HG03342 (cell line): ENCODE data around the gene LRRC57.

Experiments
- ATAC-seq: cut with Tn5 transposase; IDR thresholded peaks from one replicate; pipeline ENCODE4 v1.9.1; 2021; ENCODE audit warnings: mild to moderate bottlenecking, moderate library complexity; ENCODE audit not compliant: unreplicated experiment

LRRC57 gene

DNA sequence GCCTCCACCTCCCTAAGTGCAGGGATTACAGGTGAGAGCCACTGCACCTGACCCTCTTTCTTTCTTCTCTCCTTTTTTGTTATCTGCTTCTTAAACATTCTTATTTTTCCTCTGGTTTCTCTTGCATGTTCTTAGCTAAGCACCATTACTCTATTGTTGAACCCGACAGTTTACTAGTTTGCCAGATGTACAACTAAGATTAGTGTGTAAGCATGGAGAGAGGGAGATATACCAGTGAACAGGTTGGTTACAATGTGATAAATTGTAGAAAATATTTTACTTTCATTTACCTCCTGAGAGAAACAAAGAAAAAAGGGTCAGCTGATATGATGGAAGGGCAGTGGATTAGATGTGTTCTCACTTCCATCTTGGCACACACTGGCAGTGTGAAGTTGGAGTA is 5.0 kb upstream of the LRRC57 start:
- no peak for ATAC-seq

DNA sequence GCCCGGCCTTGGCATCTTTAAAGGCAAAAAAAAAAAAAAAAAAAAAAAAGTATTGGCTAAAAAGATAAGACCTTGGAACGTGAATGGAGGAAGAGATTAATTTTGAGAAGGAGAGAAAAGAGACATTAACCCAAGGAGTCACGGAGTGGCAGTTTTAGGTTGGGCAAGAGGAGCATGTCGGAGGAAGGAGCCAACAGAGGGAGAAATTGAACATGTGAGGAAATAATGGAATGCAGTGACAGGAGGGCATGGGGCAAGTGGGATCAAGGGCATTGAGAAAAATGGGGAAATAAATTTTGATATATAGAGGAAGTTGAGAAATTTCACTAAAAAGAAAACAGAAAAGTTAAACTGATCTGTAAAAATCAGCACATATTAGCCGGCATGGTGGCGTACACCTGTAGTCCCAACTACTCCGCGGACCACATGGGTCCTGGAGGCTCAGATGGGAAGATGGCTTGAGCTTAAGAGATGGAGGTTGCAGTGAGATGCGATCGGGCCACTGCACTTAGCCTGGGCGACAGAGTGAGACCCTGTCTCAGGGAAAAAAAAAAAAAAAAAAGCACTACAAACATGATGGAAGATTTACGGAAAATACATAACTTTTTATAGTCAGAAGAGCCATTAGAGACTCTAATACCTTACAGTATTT is 1.3 kb upstream of the LRRC57 start:
- no peak for ATAC-seq

DNA sequence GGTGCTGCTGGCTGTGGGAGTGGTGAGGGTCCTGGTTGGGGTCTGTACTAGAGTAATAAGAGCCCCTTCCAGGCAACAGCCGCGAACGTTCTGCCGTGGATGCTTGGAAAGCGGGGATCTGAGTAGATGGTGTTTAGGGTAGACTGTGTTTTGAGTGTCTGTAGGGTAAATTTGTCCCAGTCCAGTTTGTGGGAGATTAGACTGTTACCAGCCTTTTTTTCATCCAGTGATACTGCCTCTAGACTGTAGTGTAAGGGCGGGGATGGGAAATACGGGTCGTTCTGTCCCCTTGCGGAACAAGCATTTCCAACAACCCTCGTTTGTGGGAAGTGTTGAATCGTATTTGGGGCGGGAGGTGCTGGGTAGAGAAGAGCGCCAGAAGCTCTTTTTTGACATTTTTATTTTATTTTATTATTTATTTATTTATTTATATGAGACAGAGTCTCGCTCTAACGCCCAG is 469 bp upstream of the LRRC57 start:
- peak; percentile 11 for ATAC-seq

DNA sequence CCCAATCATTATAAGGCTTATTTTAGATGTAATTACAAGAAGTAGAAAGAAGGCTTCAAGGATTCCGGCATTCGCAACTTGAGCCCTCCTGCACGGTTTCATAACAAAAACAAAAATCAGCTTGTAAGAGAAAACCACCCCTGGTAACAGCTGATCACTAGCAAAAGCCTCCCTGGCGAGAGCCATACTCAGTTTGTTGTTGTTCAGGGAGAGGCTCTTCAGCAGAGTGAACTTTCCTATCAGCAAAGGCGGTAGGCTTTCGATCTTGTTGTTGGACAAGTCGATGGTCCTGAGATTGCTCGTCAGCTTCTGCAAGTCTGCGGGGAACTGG is 710 bp downstream of the LRRC57 start:
- no peak for ATAC-seq

DNA sequence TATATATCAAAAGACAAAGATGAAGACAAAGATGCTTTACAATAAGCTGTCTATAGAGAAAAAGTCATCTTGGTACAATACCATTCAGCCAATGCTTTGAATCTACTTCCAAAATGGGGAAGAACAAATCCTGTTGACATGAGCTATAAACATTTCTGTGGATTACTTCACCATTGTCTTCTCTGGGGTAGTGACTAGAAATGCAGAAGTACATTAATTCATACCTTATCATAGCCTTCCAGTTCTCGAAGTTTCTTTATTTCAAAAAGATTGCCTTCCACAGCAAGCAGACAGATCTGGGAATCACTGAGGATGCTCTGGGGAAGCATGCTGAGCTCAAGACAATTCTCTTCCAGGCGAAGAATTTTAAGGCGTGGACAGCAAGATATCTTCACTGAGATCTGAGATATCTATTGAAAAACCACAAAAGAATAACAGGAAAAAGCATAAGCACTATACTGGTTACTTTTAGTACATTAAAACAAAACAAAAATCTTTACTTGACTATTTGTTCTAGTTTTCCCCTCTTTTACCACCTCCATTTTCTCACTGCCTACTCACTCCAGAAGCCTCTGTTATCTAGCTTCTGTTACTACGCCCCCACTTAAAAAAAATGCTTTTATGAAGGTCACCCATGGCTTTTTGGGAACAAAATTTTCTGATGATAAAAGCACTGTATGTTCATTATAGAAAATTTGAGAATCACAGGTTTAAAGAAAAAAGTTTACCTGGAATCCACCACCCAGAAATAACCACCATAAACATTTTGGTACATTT is 3.6 kb downstream of the LRRC57 start:
- no peak for ATAC-seq

DNA sequence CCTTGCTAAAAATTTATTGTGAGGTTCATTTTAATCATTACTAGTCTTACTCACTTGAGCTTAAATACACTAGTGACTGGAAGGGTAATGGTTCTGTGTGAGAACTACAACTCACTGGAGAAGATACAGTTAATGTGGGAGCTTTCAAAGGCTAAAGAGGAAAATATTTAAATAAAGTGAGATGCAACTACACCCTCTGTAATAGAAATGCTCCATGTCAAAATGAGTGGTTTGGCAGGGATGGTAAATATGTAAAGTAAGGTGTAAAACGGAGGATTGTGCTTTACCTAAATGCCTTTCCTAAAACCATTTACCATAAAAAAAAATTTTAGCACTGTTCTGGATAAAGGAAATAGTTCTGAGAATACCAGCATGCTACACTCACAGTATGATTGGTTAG is 15.3 kb downstream of the LRRC57 start:
- ATAC-seq: no peak

DNA sequence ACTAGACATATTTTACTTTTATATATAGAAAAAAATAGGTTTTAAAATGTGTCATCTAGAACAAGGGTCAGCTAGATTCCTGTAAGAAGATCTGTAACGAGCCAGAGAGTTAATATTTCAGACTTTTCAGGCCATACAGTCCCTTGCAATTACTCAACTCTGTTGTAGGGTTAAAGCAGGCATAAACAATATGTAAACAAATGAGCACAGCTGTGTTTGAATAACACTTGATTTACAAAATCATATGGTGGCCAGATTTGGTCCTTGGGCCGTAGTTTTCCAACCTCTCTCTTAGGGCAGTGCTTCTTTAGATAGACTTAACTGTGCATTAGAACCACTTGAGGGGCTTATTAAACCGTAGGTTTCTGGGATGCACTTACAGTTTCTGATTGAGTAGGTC is 19.6 kb downstream of the LRRC57 start:
- no peak for ATAC-seq

DNA sequence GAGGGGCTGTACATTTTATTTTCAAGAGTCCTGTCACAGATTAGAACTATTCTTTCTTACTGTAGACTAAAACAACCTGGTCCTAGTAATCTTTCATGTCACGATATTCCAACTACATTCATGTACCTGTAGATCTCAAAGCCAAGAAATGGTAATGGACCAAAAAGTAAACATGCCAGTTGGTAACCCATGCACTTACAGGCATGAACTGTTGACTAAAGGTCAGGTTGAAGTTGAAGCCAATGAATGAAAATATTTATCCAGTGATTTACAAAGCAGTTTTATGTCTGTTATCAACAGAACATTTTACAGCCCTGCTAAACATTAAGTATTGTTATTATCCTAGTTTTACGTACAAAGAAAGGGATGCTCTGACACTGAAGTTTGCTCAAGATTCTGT is 25.3 kb downstream of the LRRC57 start:
- no peak for ATAC-seq

DNA sequence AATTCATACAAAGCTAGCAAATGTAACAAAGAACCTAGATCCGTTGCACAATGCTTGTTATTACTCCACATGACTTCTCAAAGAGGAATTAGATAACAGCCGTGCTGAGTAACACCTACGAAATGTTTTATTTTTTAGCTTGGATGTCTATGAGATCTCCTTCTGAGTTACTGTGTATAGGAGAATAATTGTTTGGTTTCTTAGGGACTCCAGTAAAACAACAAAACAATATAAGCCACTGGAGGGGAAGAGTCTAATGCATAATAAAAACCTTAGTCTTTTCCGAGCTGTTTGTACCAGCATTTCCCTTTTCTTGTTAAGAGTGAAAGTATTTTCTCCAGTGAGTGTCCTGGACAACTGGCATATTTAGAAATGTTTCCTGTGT is 37.6 kb downstream of the LRRC57 start:
- no peak for ATAC-seq

DNA sequence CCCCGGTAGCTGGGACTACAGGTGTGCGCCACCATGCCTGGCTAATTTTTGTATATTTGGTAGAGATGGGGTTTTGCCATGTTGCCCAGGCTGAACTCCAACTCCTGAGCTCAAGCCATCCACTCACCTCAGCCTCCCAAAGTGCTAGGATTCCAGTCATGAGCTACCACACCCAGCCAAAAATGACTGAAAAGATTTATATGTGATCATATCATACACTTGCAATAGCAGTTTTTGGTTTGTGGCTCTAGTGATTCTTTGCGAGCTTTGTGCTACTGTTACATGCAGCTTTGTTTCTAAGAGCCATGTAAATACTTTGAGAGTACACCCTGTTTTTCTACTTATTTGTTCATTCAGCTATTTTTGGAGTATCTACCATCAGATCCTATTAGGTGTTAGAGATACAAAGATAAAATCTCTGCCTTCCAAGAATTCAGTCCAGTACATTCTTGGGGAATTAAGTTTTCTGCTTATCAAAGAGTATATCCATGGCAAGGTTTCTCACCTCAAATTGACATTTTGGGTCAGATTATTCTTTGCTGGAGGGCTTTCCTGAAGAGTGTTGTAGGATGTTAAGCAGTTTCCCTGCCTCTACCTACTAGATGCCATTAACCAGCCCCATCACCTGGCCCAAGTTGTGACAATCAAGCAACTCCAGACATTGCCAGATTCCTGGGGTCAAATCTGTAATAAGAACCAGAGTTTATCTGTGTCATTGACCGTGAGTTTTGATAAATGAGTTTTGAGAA is 38.2 kb downstream of the LRRC57 start:
- no peak for ATAC-seq

DNA sequence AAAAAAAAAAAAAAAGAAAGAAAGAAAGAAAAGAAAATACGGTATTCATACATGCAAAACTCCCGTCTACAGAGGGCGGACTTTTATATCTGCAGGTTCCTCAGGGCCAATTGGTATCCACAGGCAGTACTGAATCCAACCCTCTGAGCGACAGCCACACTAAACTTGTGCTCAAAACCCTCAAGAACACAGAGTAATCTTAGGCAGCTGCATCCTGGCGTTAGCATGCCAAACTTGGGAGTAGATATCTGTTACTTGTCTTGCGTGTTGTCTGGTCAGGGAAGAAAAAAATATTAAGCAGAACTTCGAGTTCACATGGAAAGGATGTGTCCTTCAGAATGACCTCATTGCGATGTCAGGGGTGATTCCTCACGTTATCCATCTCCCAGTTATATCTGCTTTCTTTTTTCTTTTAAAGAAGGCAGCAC is 40.3 kb downstream of the LRRC57 start:
- ATAC-seq: no peak

DNA sequence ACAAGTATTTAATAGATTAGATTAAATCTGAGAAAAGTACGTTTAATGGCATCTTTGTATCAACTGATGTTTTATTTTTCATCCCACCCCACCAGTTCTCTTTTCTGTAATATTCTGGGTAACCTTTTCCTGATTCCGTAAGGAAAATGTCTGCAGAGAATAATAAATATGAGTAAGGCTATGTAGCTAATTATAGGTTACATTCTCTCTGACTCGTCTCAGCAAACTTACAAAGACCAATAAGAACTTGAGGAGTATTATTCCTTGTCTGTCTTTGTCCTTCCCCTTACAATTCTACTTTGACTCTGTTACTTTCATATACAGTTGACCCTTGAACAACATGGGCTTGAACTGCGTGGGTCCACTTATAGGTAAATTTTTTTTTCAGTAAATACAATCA is 41.1 kb downstream of the LRRC57 start:
- no peak for ATAC-seq

DNA sequence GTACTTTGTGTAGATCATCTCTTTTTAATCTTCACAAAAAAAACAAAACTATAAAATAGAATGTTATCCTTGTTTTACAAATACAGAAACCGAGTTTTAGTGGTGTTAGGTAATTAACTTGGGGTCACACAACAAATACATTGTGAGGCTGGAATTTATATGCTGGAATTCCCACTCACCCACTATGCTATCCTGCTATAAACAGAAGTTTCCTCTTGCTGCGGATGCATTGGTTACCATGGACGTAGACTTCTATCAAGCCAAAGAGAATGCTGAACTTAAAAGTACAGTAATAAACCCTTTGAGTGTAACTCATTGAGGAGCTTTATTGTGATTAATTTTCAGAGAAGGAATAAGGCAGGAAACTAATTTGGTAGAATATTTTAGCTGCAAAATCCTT is 44.0 kb downstream of the LRRC57 start:
- ATAC-seq: peak; percentile 7

DNA sequence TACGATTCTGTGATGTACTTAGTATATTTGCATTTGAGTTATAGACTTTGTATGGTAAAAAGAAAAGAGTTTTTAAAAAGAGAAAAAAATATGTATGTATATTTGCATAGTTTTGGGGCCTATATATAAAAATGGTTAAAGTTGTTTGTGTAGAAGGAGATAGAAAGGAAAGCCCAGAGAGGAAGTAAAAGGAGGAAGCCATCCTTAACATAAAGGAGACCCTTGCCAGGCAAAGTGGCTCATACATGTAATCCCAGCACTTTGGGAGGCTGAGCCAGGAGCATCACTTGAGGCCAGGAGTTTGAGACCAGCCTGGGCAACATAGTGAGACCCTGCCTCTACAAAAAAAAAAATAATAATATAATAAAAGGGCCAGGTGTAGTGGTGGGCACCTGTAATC is 44.8 kb downstream of the LRRC57 start:
- no peak for ATAC-seq

DNA sequence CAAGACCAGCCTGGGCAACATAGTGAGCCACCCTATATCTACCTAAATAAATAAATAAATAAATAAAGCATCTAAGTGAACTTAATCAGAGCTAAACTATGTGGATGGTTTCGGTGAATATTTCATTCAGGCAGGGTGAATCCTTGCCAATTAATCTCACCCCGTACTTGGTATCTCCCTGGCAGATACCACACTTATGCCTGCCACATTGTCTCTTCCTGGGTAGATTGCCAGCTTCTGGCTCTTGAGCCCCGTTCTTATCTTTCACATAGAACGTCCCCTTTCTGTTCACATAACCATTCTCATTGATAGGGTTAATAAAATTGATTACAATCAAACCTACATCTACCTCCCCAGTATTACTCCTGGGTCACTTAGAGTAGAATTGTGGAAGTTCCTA is 46.1 kb downstream of the LRRC57 start:
- ATAC-seq: no peak

DNA sequence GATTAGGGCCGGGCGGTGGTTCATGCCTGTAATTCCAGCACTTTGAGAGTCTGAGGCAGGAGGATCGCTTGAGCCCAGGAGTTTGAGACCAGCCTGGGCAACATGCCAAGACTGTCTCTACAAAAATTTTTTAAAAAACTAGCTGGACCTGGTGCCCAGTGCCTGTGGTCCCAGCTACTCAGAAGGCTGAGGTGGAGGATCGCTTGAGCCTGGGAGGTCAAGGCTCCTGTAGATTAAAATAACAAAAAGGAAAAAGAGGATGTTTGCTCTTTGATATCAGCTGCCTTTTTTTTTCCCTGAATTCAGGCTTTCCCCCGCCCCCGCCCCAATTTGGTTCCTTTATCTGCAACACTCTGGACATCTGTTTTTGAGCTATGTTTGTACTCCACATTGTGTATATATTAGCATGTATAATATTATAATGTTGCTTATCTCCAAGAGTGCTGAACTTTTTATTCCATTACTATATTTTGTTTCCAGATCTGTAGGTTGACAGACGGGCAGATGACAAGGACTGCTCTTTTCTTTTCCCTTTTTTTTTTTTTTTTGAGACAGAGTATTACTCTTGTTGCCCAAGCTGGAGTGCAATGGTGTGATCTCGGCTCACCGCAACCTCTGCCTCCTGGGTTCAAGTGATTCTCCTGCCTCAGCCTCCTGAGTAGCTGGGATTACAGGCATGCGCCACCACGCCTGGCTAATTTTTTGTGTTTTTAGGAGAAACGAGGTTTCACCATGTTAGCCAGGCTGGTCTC is 48.6 kb downstream of the LRRC57 start:
- ATAC-seq: no peak

DNA sequence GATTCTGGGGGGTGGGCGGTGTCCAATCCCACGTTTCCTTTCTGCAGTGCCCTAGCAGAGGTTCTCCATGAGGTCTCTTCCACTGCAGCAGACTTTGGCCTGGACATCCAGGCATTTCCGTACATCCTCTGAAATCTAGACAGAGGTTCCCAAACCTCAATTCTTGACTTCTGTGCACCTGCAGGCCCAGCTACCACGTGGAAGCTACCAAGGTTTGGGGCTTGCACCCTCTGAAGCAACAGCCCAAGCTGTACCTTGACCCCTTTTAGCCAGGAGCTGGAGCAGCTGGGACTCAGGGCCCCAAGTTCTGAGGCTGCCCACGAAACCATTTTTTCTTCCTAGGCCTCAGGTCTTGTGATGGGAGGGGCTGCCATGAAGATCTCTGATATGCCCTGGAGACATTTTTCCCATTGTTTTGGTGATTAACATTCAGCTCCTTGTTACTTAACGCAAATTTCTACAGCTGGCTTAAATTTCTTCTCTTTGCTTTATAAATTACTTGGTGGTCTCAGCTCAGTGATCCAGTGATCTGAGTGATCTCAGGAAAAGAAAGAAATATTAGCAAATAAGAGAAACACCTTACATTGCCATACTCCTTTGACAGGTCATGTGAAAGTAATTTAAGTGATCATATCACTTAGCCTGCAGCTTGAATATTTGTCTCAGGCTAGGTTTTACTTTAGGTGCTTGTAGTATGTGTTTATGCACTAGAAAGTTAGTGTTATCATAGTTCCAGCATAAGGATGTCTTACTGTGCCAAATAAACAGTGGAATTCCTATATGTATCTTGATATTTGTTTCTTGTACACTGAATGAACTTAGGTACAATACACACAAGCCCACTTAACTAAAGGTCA is 50.2 kb downstream of the LRRC57 start:
- ATAC-seq: no peak

DNA sequence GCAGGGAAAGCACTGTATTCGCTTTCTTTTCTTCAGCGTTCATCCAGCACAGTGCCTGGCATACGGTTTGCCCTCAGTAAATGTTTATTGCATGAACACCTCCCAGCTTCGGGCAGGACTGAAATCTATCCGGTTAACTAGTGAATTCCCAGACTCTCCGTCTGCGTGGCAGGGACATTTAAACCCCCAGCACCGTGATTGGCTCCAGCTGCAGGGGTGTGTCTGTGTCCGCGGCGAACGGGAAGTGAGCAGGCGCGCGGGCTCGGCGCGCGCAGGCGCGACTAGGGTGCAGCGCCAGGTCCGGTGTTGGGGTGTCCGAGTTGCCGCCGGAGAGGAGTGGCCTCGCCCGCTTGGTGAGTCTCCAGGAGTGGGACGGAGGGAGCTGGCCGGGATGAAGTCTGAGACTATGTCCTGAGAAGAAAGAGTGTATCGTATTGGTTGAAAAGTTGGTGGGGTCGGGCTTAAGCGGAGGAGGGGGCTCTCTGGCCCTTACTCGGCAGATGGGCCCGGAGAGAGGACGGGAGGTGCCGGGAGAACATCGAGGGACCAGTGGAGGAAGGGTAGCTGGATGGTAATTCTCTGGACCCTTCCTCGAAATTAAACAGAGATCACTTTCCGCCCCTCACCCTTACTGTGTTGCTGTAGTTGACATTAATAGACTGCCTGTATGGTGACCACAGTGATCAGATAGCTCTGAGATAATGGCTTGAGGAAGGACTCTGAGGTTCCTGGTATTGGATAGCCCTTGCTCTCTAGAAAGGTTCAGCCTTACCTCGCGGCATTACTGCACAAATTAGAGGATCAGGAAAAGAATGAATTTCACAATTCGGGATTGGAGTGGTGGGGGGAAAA is 53.0 kb downstream of the LRRC57 start, which contains the start of gene SNAP23:
Gene SNAP23 (plus strand): TSS at position 274 of the 852 bp plus-strand sequence. CDS start 16,213 bp downstream, outside the sequence.
- peak; percentile 76 for ATAC-seq

DNA sequence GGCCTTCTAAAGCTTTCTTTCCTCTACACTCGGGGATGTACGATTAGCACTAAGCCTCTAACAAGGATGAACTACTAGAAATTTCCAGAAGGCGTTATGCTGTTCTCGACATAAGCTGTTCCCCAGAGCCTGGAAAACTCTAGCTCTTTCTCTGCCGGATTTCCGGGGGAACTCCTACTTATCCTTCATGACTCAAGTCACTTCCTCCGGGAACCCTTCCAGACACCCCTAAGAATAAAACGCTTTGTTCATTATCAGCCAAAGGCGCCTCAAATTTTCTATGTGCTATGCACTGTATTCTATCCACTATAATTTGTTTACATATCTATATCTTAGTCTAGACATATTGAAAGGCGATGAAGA is 53.6 kb downstream of the LRRC57 start:
- no peak for ATAC-seq
